DND-41 (cell line): ENCODE measurements around the gene MVD.

Source experiments
- ATAC-seq: fragments of 200-7000 bp; cut with Tn5 transposase; 3 replicates; pipeline ENCODE4 v1.9.1; 2021; ENCODE audit warnings: low read depth; ENCODE audit not compliant: insufficient read depth
- DNase-seq: peaks from one replicate; pipeline ENCODE4 v3.0.0-alpha.2; 2020
- H2AFZ ChIP-seq: 2 replicates; pipeline ENCODE4 v1.6.0; 2012; ENCODE audit warnings: low read depth, low read length
- H3K27ac ChIP-seq: 2 replicates; pipeline ENCODE4 v1.5.1; 2012; ENCODE audit warnings: low read length, inconsistent platforms
- H3K27me3 ChIP-seq: fragments of 200-600 bp; sonication (generic); 2 replicates; pipeline ENCODE4 v1.6.0; 2012; ENCODE audit warnings: low read length, mild to moderate bottlenecking, inconsistent platforms; ENCODE audit not compliant: insufficient read depth, poor library complexity
- H3K36me3 ChIP-seq: 2 replicates; pipeline ENCODE4 v1.5.1; 2012; ENCODE audit warnings: low read length, inconsistent platforms; ENCODE audit not compliant: insufficient read depth
- H3K4me1 ChIP-seq: 2 replicates; pipeline ENCODE4 v1.5.1; 2012; ENCODE audit warnings: mild to moderate bottlenecking, low read length; ENCODE audit not compliant: insufficient read depth
- H3K4me2 ChIP-seq: 2 replicates; pipeline ENCODE4 v1.6.0; 2012; ENCODE audit warnings: mild to moderate bottlenecking, moderate library complexity, low read length, inconsistent platforms; ENCODE audit not compliant: insufficient read depth
- H3K4me3 ChIP-seq, 2 experiments: fragments of 200-600 bp in 1 of 2; shearing (Covaris generic) in 1 of 2; 2 replicates each; pipeline ENCODE4 v1.5.1; 2012 to 2016; ENCODE audit warnings: inconsistent platforms in 2 of 2, low read length in 2 of 2, mild to moderate bottlenecking in 2 of 2, low read depth in 1 of 2, moderate library complexity in 1 of 2
- H3K79me2 ChIP-seq: 2 replicates; pipeline ENCODE4 v1.6.0; 2012; ENCODE audit warnings: low read length, inconsistent platforms; ENCODE audit not compliant: insufficient read depth
- H3K9ac ChIP-seq: 2 replicates; pipeline ENCODE4 v1.6.0; 2012; ENCODE audit warnings: low read depth, mild to moderate bottlenecking, inconsistent platforms, low read length, moderate library complexity
- H3K9me3 ChIP-seq: 2 replicates; pipeline ENCODE4 v1.5.1; 2012; ENCODE audit warnings: low read length, moderate library complexity, mild to moderate bottlenecking, inconsistent platforms; ENCODE audit not compliant: insufficient read depth, severe bottlenecking
- H4K20me1 ChIP-seq: 2 replicates; pipeline ENCODE4 v1.6.0; 2012; ENCODE audit warnings: low read length; ENCODE audit not compliant: insufficient read depth
- CTCF ChIP-seq: IDR thresholded peaks from 2 replicates; pipeline ENCODE4 v1.5.1; 2012; ENCODE audit warnings: borderline replicate concordance, low read length, moderate library complexity, mild to moderate bottlenecking; ENCODE audit not compliant: poor library complexity, severe bottlenecking; ENCODE audit errors: extremely low read depth
- EZH2 ChIP-seq: IDR thresholded peaks from 3 replicates; pipeline ENCODE4 v1.6.1; 2012; ENCODE audit warnings: borderline replicate concordance, low read depth, mild to moderate bottlenecking, moderate library complexity, low read length, inconsistent platforms; ENCODE audit not compliant: severe bottlenecking

Gene MVD

DNA sequence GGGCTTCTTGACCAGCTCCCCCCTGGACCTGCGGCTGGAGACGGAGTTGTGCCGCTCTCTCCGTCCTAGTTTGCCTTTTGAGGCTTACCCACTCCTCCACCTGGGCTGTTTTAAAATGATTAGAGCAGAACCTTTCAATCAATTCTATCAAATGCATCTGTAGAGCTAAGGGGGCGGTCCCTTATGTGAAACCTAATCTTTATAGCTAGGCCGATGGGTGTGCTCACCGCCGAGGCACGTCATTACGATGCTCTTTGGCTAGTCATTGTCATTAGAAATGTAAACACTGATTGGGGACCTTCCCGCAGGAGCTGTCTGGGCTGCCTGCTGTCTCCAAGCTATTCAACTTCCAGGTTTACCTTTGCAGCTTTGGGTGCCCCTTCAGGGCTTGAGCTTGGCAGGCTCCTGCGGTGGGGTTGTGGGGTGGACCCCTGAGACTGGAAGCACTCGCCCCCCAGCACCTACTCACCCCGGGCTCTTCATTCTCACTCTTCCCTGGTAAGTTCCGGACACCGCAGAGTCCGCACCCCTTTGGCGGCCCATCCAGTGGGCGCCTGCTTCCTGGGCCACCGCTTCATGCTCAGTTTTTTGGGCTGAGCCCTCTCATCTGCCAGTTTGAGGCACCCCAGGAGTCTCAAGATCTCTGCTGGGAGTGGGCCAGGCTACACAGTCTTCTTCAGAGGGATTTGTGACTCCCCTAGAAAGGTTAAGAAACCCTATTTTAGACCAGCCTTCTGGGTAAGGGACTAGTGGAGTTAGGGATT, 45.4 kb downstream of the MVD start:
- ATAC-seq (no peak), DNase-seq (no peak)
- H3K27ac ChIP-seq, result no peak overlapping the region
- no peaks in the 10 kb centered on the region for H3K4me1 ChIP-seq
- H2AFZ ChIP-seq, result no peak overlapping the region
- peaks cover 67% of the 10 kb centered on the region for H3K79me2 ChIP-seq
- H3K4me2 ChIP-seq, result no peak overlapping the region
- H4K20me1 ChIP-seq, result peaks cover 70% of the 10 kb centered on the region
- no peak overlapping the region for H3K4me3 ChIP-seq
- no peak overlapping the region for H3K9ac ChIP-seq
- TF ChIP-seq CTCF, result no peak
- H3K9me3 ChIP-seq, result no peaks in the 10 kb centered on the region
- no peaks in the 10 kb centered on the region for H3K27me3 ChIP-seq
- peaks cover 86% of the 10 kb centered on the region for H3K36me3 ChIP-seq

DNA sequence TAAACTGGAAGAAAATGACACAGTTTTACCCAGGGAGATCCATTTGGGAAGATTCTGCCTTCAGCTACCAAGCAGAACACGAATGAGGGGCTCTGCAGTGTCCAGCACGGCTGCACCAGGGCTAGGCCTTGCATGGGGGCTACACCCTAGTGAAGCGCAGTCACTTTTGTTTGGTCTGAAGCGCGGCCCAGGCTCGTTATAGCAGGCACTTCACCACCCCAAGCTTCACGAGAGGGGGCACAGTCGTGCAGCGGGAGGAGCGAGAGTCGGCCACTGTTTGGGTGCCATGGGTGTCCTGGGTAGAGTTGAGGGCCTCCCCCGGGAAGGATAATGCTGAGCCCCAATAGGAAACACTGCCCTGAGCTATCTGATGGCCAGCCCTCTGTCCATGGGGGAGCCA, 46.2 kb downstream of the MVD start:
- no peak for TF ChIP-seq CTCF
- no peak for TF ChIP-seq EZH2
- Histone ChIP-seq H3K79me2 (peaks cover 68% of the 10 kb centered on the region), H4K20me1 (peaks cover 64% of the 10 kb centered on the region), H3K9me3 (no peaks in the 10 kb centered on the region), H3K4me2 (no peak overlapping the region), H3K4me3 (no peak overlapping the region), H2AFZ (no peak overlapping the region), H3K9ac (no peak overlapping the region), H3K4me1 (no peaks in the 10 kb centered on the region), H3K27ac (no peak overlapping the region), H3K36me3 (peaks cover 84% of the 10 kb centered on the region), H3K27me3 (no peaks in the 10 kb centered on the region)
- ATAC-seq, result no peak
- no peak for DNase-seq

DNA sequence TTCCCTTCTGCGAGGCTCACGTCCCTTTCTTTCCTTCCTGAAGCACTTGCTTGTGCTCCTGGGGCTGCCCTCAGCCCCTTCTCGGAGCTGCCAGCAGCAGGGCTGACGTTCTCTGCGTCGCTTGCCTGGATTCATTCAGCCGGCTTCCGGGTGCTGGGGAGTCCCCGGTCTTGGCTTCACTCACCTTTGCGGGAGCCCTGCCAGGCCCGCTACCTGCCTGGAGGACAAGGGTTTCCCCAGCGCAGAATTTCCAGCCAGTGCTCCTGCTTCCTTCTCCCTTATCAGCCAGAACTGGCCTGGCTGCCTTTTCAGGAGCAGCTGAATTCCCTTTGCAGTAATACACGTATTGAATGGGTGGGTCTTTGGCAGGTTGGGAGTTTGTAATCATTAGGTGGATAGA, 46.6 kb downstream of the MVD start:
- Histone ChIP-seq H3K4me3 (no peak overlapping the region), H3K4me2 (no peak overlapping the region), H3K79me2 (peaks cover 71% of the 10 kb centered on the region), H3K9ac (no peak overlapping the region), H3K9me3 (no peaks in the 10 kb centered on the region), H3K27ac (no peak overlapping the region), H4K20me1 (peaks cover 68% of the 10 kb centered on the region), H3K27me3 (no peaks in the 10 kb centered on the region), H3K36me3 (peaks cover 85% of the 10 kb centered on the region), H3K4me1 (no peaks in the 10 kb centered on the region), H2AFZ (no peak overlapping the region)
- TF ChIP-seq CTCF (no peak), EZH2 (no peak)
- ATAC-seq (no peak), DNase-seq (no peak)
